OCI-LY7 (cell line): ENCODE data around the gene AHCYL1.

ENCODE experiments used
- CTCF ChIP-seq: fragments of 200-600 bp; sonication (generic); conservative IDR thresholded peaks from 2 replicates; pipeline ENCODE4 v1.5.1; 2014; ENCODE audit warnings: mild to moderate bottlenecking, antibody characterized with exemption, low read length, moderate library complexity, mixed read lengths
- EZH2phosphoT487 ChIP-seq: fragments of 200-600 bp; sonication (generic); IDR thresholded peaks from 2 replicates; pipeline ENCODE4 v1.6.1; 2018; ENCODE audit warnings: low read depth, borderline replicate concordance, mild to moderate bottlenecking, mixed run types, antibody characterized with exemption, low read length, moderate library complexity, mixed read lengths

- TF ChIP-seq CTCF (no peak), EZH2phosphoT487 (no peak)
These were observed 50.1 kb downstream of the AHCYL1 start, which contains the start of gene STRIP1 for GRCh38 chr1:110034451-110035235.
